ENCODE results near the gene KDM4B.

DNA sequence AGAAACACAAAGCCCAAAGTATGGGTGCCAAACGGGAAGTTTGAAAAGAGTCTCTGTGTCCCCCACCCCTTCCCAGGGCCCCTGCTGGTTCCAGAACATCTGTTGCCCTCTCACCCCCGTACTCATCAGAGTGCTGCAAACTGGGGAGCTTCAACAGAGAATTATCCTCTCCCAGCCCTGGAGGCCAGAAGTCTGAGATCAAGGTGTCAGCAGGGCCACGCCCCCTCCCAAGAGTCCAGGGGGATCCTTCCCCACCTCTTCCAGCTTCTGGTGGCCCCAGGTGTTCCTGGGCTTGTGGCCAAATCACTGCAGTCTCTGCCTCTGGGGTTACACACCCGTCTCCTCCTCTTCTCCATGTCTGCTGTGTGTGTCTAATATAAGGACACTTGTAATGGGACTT lies 188.3 kb downstream of the KDM4B start:
- TF ChIP-seq, protein P1, sequence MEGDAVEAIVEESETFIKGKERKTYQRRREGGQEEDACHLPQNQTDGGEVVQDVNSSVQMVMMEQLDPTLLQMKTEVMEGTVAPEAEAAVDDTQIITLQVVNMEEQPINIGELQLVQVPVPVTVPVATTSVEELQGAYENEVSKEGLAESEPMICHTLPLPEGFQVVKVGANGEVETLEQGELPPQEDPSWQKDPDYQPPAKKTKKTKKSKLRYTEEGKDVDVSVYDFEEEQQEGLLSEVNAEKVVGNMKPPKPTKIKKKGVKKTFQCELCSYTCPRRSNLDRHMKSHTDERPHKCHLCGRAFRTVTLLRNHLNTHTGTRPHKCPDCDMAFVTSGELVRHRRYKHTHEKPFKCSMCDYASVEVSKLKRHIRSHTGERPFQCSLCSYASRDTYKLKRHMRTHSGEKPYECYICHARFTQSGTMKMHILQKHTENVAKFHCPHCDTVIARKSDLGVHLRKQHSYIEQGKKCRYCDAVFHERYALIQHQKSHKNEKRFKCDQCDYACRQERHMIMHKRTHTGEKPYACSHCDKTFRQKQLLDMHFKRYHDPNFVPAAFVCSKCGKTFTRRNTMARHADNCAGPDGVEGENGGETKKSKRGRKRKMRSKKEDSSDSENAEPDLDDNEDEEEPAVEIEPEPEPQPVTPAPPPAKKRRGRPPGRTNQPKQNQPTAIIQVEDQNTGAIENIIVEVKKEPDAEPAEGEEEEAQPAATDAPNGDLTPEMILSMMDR (IDR thresholded peaks at IDR 0.05): no peak
- TF ChIP-seq POLR2AphosphoS5 (IDR thresholded peaks at IDR 0.05) (no peak), POLR2A (IDR thresholded peaks at IDR 0.05) (no peak)
